ENCODE data around the gene TTC28.
"Not testable (repeated sequence)": the region's sequence is repeated elsewhere in the genome, so short reads cannot be mapped to it uniquely, and the experiment has no call there.

TTC28 gene

GRCh38 chr22:28678778-28679610, 646 bp downstream of the TTC28 start:
- not testable (repeated sequence) for DNase-seq (ENCODE audit: low read depth, low spot score); H3K27ac ChIP-seq

DNA sequence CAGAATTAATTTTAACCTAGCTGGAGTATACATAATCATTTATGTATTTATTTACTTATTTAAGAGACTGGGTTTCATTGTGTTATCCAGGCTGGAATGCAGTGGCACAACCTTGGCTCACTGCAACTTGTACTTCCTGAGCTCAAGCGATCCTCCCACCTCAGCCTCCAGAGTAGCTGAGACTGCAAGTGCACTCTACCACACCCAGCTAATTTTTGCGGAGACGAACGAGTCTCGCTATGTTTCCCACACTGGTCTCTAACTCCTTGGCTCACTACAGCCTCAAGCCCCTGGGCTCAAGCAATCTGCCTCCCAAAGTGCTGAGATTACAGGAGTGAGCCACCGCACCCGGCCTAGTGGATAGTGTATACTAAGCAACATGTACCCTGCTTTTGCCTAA, 1.5 kb downstream of the TTC28 start:
- not testable (repeated sequence) for H3K27ac ChIP-seq; DNase-seq (ENCODE audit: low read depth, low spot score)

DNA sequence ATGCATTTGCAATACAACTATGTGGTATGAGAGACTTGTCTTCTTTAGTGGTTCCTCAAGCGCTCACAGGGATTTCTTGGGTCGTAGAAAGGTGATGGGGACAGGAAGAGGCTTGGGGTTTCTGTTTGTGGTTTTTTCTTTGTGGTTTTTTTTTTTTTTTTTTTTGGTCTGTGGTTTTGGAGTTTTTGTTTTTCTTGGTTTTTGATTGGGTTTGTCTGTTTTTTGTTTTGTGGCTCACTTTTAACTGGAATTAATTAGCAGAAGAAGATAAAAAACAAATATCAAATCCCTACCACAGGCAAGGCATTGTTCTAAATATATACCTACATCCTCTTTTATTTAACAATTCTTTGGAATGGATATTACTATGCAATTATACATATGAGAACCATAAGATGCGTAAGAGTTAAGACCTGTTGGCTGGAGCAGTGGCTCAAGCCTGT, 5.5 kb downstream of the TTC28 start:
- H3K27ac ChIP-seq, result no peak overlapping the region
- no peak for DNase-seq (ENCODE audit: low read depth, low spot score)

DNA sequence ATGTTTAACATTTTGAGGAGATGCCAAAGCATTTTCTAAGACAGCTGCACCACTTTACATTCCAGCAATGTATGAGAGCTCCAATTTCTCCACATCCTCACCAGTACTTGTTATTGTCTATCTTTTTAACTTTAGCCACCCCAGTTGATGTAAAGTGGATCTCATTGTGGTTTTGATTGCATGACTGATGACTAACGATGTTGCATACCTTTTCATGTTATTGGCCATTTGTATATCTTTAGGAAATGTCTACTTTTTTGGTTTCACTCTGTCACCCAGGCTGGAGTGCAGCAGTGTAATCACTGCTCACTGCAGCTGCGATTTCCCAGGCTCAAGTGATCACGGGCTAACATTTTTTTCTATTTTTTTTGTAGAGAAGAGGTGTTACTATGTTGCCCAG, 8.9 kb downstream of the TTC28 start:
- no peak overlapping the region for H3K27ac ChIP-seq
- no peak for DNase-seq (ENCODE audit: low read depth, low spot score)

DNA sequence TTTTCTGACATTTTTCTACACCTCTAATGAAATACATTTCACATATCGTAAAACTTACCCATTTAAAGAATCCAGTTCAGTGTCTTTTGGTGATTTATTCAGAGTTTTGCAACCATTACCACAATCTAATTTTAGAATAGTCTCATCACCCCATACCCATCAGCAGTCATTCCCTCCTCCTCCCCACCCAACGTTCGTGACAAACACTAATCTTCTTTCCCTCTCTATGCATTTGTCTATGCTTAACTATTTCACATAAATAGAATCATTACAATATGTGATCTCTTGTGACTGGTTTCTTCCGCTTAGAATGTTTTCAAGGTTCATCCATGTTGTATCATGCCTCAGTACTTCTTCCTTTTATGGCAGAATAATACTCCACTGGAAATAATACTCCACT, 9.5 kb downstream of the TTC28 start:
- no peak overlapping the region for H3K27ac ChIP-seq
- no peak for DNase-seq (ENCODE audit: low read depth, low spot score)

GRCh38 chr22:28669387-28669786, 10.3 kb downstream of the TTC28 start:
- H3K27ac ChIP-seq, result no peak overlapping the region
- DNase-seq (ENCODE audit: low read depth, low spot score), result no peak

DNA sequence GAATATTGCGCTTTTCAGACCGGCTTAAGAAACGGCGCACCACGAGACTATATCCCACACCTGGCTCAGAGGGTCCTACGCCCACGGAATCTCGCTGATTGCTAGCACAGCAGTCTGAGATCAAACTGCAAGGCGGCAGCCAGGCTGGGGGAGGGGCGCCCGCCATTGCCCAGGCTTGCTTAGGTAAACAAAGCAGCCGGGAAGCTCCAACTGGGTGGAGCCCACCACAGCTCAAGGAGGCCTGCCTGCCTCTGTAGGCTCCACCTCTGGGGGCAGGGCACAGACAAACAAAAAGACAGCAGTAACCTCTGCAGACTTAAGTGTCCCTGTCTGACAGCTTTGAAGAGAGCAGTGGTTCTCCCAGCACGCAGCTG, 16.1 kb downstream of the TTC28 start:
- not testable (repeated sequence) for DNase-seq (ENCODE audit: low read depth, low spot score)
- H3K27ac ChIP-seq, result peak overlapping the region; percentile 74

- no peak overlapping the region for H3K27ac ChIP-seq
- DNase-seq (ENCODE audit: low read depth, low spot score), result no peak
Measured at GRCh38 chr22:28658448-28658847, 21.2 kb downstream of the TTC28 start.

GRCh38 chr22:28656181-28656580, 23.5 kb downstream of the TTC28 start:
- no peak overlapping the region for H3K27ac ChIP-seq
- DNase-seq (ENCODE audit: low read depth, low spot score), result no peak

- no peak for DNase-seq (ENCODE audit: low read depth, low spot score)
- no peak overlapping the region for H3K27ac ChIP-seq
Measured at GRCh38 chr22:28650463-28650862, 29.2 kb downstream of the TTC28 start.

- no peak overlapping the region for H3K27ac ChIP-seq
- no peak for DNase-seq (ENCODE audit: low read depth, low spot score)
Measured at GRCh38 chr22:28648792-28649191, 30.8 kb downstream of the TTC28 start.

DNA sequence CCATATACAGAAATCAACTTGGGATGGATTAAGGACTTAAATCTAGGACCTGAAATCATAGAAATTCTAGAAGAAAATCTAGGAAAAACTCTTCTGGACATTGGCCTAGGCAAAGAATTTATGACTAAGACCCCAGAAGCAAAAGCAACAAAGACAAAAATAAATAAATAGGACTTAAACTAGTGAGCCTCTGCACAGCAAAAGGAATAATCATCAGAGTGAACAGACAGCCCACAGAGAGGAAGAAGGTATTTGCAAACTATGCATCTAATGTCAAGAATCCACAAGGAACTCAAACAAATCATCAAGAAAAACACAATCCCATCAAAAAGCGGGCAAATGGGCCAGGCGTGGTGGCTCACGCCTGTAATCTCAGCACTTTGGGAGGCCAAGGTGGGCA, 32.4 kb downstream of the TTC28 start:
- H3K27ac ChIP-seq, result no peak overlapping the region
- no peak for DNase-seq (ENCODE audit: low read depth, low spot score)

- no peak for DNase-seq (ENCODE audit: low read depth, low spot score)
- H3K27ac ChIP-seq, result no peak overlapping the region
Measured at GRCh38 chr22:28639321-28639720, 40.3 kb downstream of the TTC28 start.

- DNase-seq (ENCODE audit: low read depth, low spot score), result no peak
- no peak overlapping the region for H3K27ac ChIP-seq
Measured at GRCh38 chr22:28637225-28637624, 42.4 kb downstream of the TTC28 start.

DNA sequence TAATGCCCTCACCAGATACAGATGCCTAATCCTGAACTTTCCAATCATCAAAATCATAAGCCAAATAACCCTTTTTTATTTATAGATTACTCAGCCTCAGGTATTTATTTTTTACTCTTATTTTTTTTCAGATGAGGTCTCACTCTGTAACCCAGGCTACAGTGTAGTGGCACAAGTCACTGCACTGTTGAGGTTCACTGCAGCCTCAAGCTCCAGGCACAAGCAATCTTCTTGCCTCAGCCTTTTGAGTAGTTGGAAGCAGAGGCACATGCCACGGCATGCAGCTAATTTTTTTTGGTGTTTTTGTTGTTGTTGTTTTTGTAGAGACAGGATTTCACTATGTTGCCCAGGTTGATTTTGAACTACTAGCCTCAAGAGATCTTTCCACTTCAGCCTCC, 49.5 kb downstream of the TTC28 start:
- DNase-seq (ENCODE audit: low read depth, low spot score), result no peak
- no peak overlapping the region for H3K27ac ChIP-seq

GRCh38 chr22:28629420-28630176, 50.0 kb downstream of the TTC28 start:
- no peak for DNase-seq (ENCODE audit: low read depth, low spot score)
- no peak overlapping the region for H3K27ac ChIP-seq

DNA sequence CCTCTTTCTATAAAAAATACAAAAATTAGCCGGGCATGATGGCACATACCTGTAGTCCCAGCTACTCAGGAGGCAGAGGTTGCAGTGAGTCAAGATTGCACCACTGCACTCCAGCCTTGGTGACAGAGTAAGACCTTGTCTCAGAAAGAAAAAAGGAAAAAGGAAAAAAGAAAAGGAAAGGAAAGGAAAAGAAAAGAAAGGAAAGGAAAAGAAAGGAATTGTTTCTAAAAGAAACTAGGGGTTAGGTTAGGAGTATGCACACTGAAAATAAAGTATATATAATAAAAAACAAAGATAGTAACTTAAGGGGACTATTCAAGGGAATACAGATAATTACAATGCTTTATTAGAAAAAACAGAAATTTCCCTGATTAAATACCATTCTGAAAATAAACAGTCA, 50.9 kb downstream of the TTC28 start:
- no peak for DNase-seq (ENCODE audit: low read depth, low spot score)

GRCh38 chr22:28627791-28628190, 51.8 kb downstream of the TTC28 start:
- no peak overlapping the region for H3K27ac ChIP-seq
- no peak for DNase-seq (ENCODE audit: low read depth, low spot score)

More for the DNA sequence above, 50.9 kb downstream of the TTC28 start:
- no peak overlapping the region for H3K27ac ChIP-seq

DNA sequence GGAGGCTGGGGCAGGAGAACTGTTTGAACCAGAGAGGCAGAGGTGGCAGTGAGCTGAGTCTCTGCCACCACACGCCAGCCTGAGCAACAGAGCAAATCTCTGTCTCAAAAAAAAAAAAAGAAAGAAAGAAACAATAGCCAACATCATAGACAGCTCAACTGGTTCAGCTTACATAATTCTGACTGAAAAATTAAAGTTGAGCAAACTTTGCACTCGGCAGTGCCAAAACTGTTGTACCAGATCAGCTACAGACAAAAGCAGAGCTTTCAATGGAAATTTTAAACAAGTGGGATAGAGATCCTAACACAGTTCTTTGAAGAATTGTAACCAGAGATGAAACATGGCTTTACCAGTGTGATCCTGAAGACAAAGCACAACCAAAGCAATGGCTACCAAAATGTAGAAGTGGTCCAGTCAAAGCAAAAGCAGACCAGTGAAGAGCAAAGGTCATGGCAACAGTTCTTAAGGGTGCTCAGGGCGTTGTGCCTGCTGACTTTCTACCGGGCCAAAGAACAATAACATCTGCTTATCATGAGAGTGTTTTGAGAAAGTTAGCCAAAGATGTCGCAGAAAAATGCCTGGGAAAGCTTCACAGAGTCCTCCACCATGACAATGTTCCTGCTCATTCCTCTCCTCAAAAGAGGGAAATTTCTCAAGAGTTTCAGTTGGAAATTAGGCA, 59.3 kb downstream of the TTC28 start:
- no peak for DNase-seq (ENCODE audit: low read depth, low spot score)
- no peak overlapping the region for H3K27ac ChIP-seq

DNA sequence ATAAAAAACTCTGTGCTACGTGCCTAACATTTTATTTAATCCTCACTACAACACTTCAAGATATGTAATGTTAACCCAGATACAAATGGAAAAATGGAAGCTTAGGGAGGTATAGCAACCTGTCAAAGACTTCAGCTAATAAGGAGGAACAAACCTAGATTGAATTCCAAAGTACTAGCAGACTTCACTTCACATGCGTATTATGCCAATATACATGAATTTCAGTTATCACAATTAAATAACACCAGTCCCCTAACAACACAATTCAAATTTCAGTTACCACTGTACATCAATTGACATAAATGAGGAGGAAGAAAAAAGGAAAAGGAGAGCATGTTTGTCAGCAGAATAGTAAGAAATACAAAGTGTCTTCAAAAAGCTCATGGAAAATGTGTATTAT, 60.4 kb downstream of the TTC28 start:
- no peak for DNase-seq (ENCODE audit: low read depth, low spot score)
- H3K27ac ChIP-seq, result no peak overlapping the region

- H3K27ac ChIP-seq; DNase-seq (ENCODE audit: low read depth, low spot score): not testable (repeated sequence)
Measured at GRCh38 chr22:28615423-28615822, 64.2 kb downstream of the TTC28 start.
